K562 (cell line): ENCODE results near the gene SBF1. TPM values are rescaled to one million over a fixed set of nuclear protein-coding genes. Genes with fewer than 3 reads are reported as not detected.

Experiments used
- ATAC-seq: fragments of 200-7000 bp; cut with Tn5 transposase; 3 replicates; pipeline ENCODE4 v1.9.1; 2020; ENCODE audit warnings: moderate library complexity
- Bru-seq: library from RNA; stranded (reverse); fragments of 400-500 nt; gene quantifications from one replicate; lab custom pipeline; 2021; lab: Mats Ljungman, UMichigan
- BruChase-seq, 2 experiments: library from RNA; stranded (reverse); fragments of 400-500 nt; gene quantifications; one replicate each; lab custom pipeline; 2021; lab: Mats Ljungman, UMichigan
- BruUV-seq: library from RNA; stranded (reverse); fragments of 400-500 nt; replicated peaks from 2 replicates; lab custom pipeline; 2021; lab: Mats Ljungman, UMichigan
- CTCF ChIA-PET: fragments of 300-600 bp; formaldehyde crosslinking; extraction: SDS; loops from one replicate; lab custom pipeline; 2021; ENCODE audit warnings: low intra/inter-chr PET ratio; lab: Yijun Ruan, JAX
- POLR2A ChIA-PET: fragments of 300-600, 350-650 bp; sonication (Branson Sonifier 250); formaldehyde crosslinking; extraction: SDS; loops from one replicate; lab custom pipeline; 2021; ENCODE audit warnings: antibody characterized with exemption, inconsistent platforms; lab: Yijun Ruan, JAX
- DNase-seq, 4 experiments: peaks; one replicate each; pipeline versions ENCODE4 v3.0.0 to v3.0.0-alpha.2; 2011 to 2018; ENCODE audit warnings: low spot score in 3 of 4, mixed read lengths in 3 of 4; ENCODE audit errors: extremely low read depth in 1 of 4
- FAIRE-seq: peaks from 2 replicates; lab custom pipeline; 2011; peaks lifted over from hg19 to GRCh38; lab: Jason Lieb, UNC
- H2AFZ ChIP-seq: 2 replicates; pipeline ENCODE4 v1.6.0; 2011; ENCODE audit warnings: low read depth, low read length, control low read depth, inconsistent platforms
- H3K27ac ChIP-seq: fragments of 200-600 bp; 3 replicates; pipeline ENCODE4 v1.8.0; 2011; ENCODE audit warnings: low read depth, mild to moderate bottlenecking, control low read depth, inconsistent platforms, low read length, moderate library complexity, mixed read lengths; ENCODE audit errors: extremely low read depth
- H3K27me3 ChIP-seq, 2 experiments: fragments of 300-600 bp in 1 of 2; 2 replicates in 1 of 2; 3 replicates in 1 of 2; pipeline versions ENCODE4 v1.6.0 to v1.8.0; 2011; ENCODE audit warnings: inconsistent platforms in 2 of 2, low read length in 2 of 2, mild to moderate bottlenecking in 1 of 2, mixed read lengths in 1 of 2, moderate library complexity in 1 of 2; ENCODE audit not compliant: control insufficient read depth in 2 of 2, insufficient read depth in 2 of 2
- H3K36me3 ChIP-seq: fragments of 300-600 bp; 3 replicates; pipeline ENCODE4 v1.8.0; 2011; ENCODE audit warnings: mild to moderate bottlenecking, low read length, inconsistent platforms; ENCODE audit not compliant: control insufficient read depth, insufficient read depth
- H3K4me1 ChIP-seq, 2 experiments: fragments of 200-600 bp in 1 of 2; replicated peaks in 1 of 2; 2 replicates in 1 of 2; 3 replicates in 1 of 2; pipeline versions ENCODE4 v1.5.1 to v1.8.0; 2011; ENCODE audit warnings: inconsistent platforms in 2 of 2, low read length in 2 of 2, mild to moderate bottlenecking in 1 of 2, mixed read lengths in 1 of 2, moderate library complexity in 1 of 2; ENCODE audit not compliant: control insufficient read depth in 2 of 2, insufficient read depth in 2 of 2
- H3K4me2 ChIP-seq: 2 replicates; pipeline ENCODE4 v1.6.1; 2011; ENCODE audit warnings: low read length, control low read depth, inconsistent platforms, mixed read lengths; ENCODE audit not compliant: insufficient read depth
- H3K4me3 ChIP-seq: fragments of 200-600 bp; sonication (generic), shearing (Covaris generic); 2 replicates; pipeline ENCODE4 v1.5.1; 2016; ENCODE audit warnings: control low read depth, inconsistent platforms
- H3K79me2 ChIP-seq: fragments of 200-600 bp; 3 replicates; pipeline ENCODE4 v1.8.0; 2011; ENCODE audit warnings: low read length, inconsistent platforms; ENCODE audit not compliant: control insufficient read depth, insufficient read depth
- H3K9ac ChIP-seq, 2 experiments: 2 replicates each; pipeline versions ENCODE4 v1.6.0 to v1.6.1; 2011; ENCODE audit warnings: low read depth in 2 of 2, low read length in 2 of 2, control low read depth in 1 of 2, inconsistent platforms in 1 of 2, mild to moderate bottlenecking in 1 of 2, mixed read lengths in 1 of 2; ENCODE audit not compliant: insufficient read depth in 1 of 2
- H3K9me1 ChIP-seq: one replicate; pipeline ENCODE4 v1.6.0; 2011; ENCODE audit warnings: inconsistent platforms, mild to moderate bottlenecking, low read length, moderate library complexity; ENCODE audit not compliant: control insufficient read depth, insufficient read depth
- H3K9me3 ChIP-seq: replicated peaks from 2 replicates; pipeline ENCODE4 v1.5.1; 2011; ENCODE audit warnings: low read depth, low read length, inconsistent platforms; ENCODE audit not compliant: control insufficient read depth, insufficient read depth
- H4K20me1 ChIP-seq: replicated peaks from 2 replicates; pipeline ENCODE4 v1.6.1; 2011; ENCODE audit warnings: low read length, inconsistent platforms, mixed read lengths; ENCODE audit not compliant: control insufficient read depth, insufficient read depth
- ATF7 ChIP-seq: fragments of 450-650 bp; IDR thresholded peaks from 2 replicates; pipeline ENCODE4 v1.7.1; 2014; ENCODE audit warnings: mild to moderate bottlenecking, moderate library complexity
- CTBP1 ChIP-seq: fragments of 450-650 bp; IDR thresholded peaks from 2 replicates; pipeline ENCODE4 v1.6.1; 2016; ENCODE audit warnings: borderline replicate concordance
- FOXK2 ChIP-seq, 2 experiments: fragments of 450-650 bp; IDR thresholded peaks in 1 of 2; conservative IDR thresholded peaks in 1 of 2; 2 replicates each; pipeline ENCODE4 v1.6.1; 2016; ENCODE audit warnings: low read depth in 2 of 2, mild to moderate bottlenecking in 1 of 2
- HES1 ChIP-seq: fragments of 450-650 bp; IDR thresholded peaks from 2 replicates; pipeline ENCODE4 v1.6.1; 2016; ENCODE audit warnings: low read depth, mild to moderate bottlenecking, moderate library complexity
- HIVEP1 ChIP-seq: fragments of 250-450 bp; sonication (Bioruptor Pico); IDR thresholded peaks from 2 replicates; pipeline ENCODE4 v1.4.0; 2020; ENCODE audit warnings: mild to moderate bottlenecking
- IFI16 ChIP-seq: fragments of 250-450 bp; sonication (Bioruptor Pico); IDR thresholded peaks from 2 replicates; pipeline ENCODE4 v2.1.2; 2022; ENCODE audit warnings: mild to moderate bottlenecking, inconsistent platforms
- KDM5B ChIP-seq: fragments of 200-600 bp; sonication (generic); IDR thresholded peaks from 2 replicates; pipeline ENCODE4 v1.6.1; 2012; ENCODE audit warnings: low read depth, mild to moderate bottlenecking, moderate library complexity, low read length, control low read depth, inconsistent platforms; ENCODE audit not compliant: insufficient replicate concordance
- KLF10 ChIP-seq: fragments of 250-450 bp; sonication (Bioruptor Pico); IDR thresholded peaks from 2 replicates; pipeline ENCODE4 v1.6.1; 2021; ENCODE audit warnings: matching md5 sums
- NRF1 ChIP-seq, 2 experiments: fragments of 450-650 bp; IDR thresholded peaks in 1 of 2; conservative IDR thresholded peaks in 1 of 2; 2 replicates each; pipeline ENCODE4 v1.6.1; 2014; ENCODE audit warnings: mild to moderate bottlenecking in 2 of 2
- POLR2G ChIP-seq: fragments of 200-400 bp; formaldehyde crosslinking; IDR thresholded peaks from 2 replicates; pipeline ENCODE4 v1.6.1; 2017; ENCODE audit warnings: low read depth, mild to moderate bottlenecking, antibody characterized with exemption, low read length, moderate library complexity
- SIN3B ChIP-seq: fragments of 450-650 bp; IDR thresholded peaks from 2 replicates; pipeline ENCODE4 v1.6.1; 2017; ENCODE audit warnings: low read depth, mild to moderate bottlenecking, moderate library complexity
- TBP ChIP-seq: optimal IDR thresholded peaks from 2 replicates; pipeline ENCODE3; 2011; ENCODE audit warnings: low read depth, low read length, improper control_type of control experiment
- YY1 ChIP-seq, 3 experiments: IDR thresholded peaks; 2 replicates each; pipeline ENCODE4 v1.6.1; 2011; ENCODE audit warnings: low read length in 2 of 3, mild to moderate bottlenecking in 2 of 3, moderate library complexity in 2 of 3, borderline replicate concordance in 1 of 3, control low read depth in 1 of 3, low read depth in 1 of 3; ENCODE audit not compliant: insufficient read depth in 3 of 3, insufficient replicate concordance in 2 of 3, control insufficient read depth in 1 of 3, insufficient read length in 1 of 3; ENCODE audit errors: extremely low read depth in 1 of 3
- ZFX ChIP-seq: sonication (generic); formaldehyde crosslinking; IDR thresholded peaks from 2 replicates; pipeline ENCODE4 v1.8.0; 2022; ENCODE audit warnings: mild to moderate bottlenecking, missing genetic modification reagents, moderate library complexity
- ZNF354B ChIP-seq: fragments of 250-450 bp; sonication (Bioruptor Pico); IDR thresholded peaks from 2 replicates; pipeline ENCODE4 v1.4.0; 2020
- WGBS: fragments of 100-300 bp; shearing (Covaris generic); methylation state at CpG from one replicate; pipeline ENCODE4 v1.1.6; 2016; ENCODE audit warnings: low coverage, mixed read lengths; ENCODE audit not compliant: insufficient coverage; ENCODE audit errors: missing lambda C conversion rate; 5-methylcytosine and 5-hydroxymethylcytosine counted together
- in situ Hi-C: fragments of 300-500 bp; cut with MboI; formaldehyde crosslinking; loops from 4 replicates; pipeline ENCODE4 v1.15.0; 2018; ENCODE audit warnings: inconsistent platforms, mixed read lengths
- intact Hi-C: fragments of 100-400 bp; cut with micrococcal nuclease; formaldehyde crosslinking; loops from 2 replicates; pipeline ENCODE4 v1.14.2; 2022
- long read RNA-seq, 3 experiments: library from polyadenylated mRNA in 2 of 3; library from RNA in 1 of 3; unstranded in 2 of 3; stranded (forward) in 1 of 3; transcript quantifications; one replicate each; pipeline ENCODE4 v2.0.0, GENCODE V29; 2019 to 2022
- polyA minus RNA-seq, 3 experiments: library from RNA; depleted of rRNA, polyadenylated mRNA; stranded (reverse); fragments of >200 nt; gene quantifications; 2 replicates each; pipeline ENCODE4 v1.2.3, GENCODE V29; 2011
- polyA plus RNA-seq, 8 experiments: library from polyadenylated mRNA; depleted of rRNA in 4 of 8; stranded (reverse) in 5 of 8; unstranded in 3 of 8; fragments of >200 nt; fragmentation: Nextera tagmentation in 2 of 8; fragmentation: Illumina TruSeq in 1 of 8; extraction: Ambion mirVana in 2 of 8; extraction: Trizol in 1 of 8; gene quantifications; 2 replicates each; pipeline versions ENCODE4 v1.2.1 to v1.2.3, GENCODE V29; 2011 to 2014; ENCODE audit warnings: inconsistent platforms in 1 of 8, missing spikeins in 1 of 8
- total RNA-seq, 7 experiments: library from RNA; depleted of rRNA in 6 of 7; stranded (reverse); fragments of >200 nt in 6 of 7; fragmentation: Illumina TruSeq in 2 of 7; extraction: Trizol in 2 of 7; gene quantifications; 2 replicates each; pipeline versions ENCODE4 v1.2.1 to v1.2.3, GENCODE V29; 2011 to 2021; ENCODE audit warnings: low replicate concordance in 1 of 7

Gene SBF1
- total RNA-seq (2011; cell fraction: chromatin; rRNA removed; ENCODE audit: low replicate concordance), result 101 and 307 TPM in 2 replicates
- 152 and 193 TPM in 2 replicates for total RNA-seq (2011; cell fraction: nucleolus; rRNA removed)
- total RNA-seq (2011; cell fraction: nucleoplasm; rRNA removed), result 127 and 140 TPM in 2 replicates
- total RNA-seq (2014; rRNA removed) (26.9 and 36.8 TPM in 2 replicates), total RNA-seq (2014; rRNA removed; fragmentation: Illumina TruSeq; extraction: Trizol) (2.9 and 5.3 TPM in 2 replicates), total RNA-seq (2015; rRNA removed; fragmentation: Illumina TruSeq; extraction: Trizol) (14.9 and 16.1 TPM in 2 replicates), total RNA-seq (2021) (47.3 and 50.4 TPM in 2 replicates), polyA plus RNA-seq (2011; rRNA removed) (11.4 and 16.7 TPM in 2 replicates), polyA plus RNA-seq (2014; fragmentation: Illumina TruSeq; extraction: Trizol) (6.7 and 15.5 TPM in 2 replicates), polyA plus RNA-seq (2014; fragmentation: Nextera tagmentation; extraction: Ambion mirVana) (under 1 TPM; 0.44 to 0.55 TPM), polyA plus RNA-seq (2014; rRNA removed) (22.3 and 24.3 TPM in 2 replicates), polyA minus RNA-seq (2011; rRNA and poly(A)+ RNA removed) (9.9 and 19.7 TPM in 2 replicates), Bru-seq, nascent RNA (percentile 51 among the genes with signal in this experiment), BruChase-seq, experiment 1, labeled RNA remaining after a 2-hour chase (percentile 53 among the genes with signal in this experiment), BruChase-seq, experiment 2, labeled RNA remaining after a 6-hour chase (percentile 61 among the genes with signal in this experiment)
- 15.1 and 27.2 TPM in 2 replicates for polyA plus RNA-seq (2011; cell fraction: cytosol; rRNA removed)
- 117 and 136 TPM in 2 replicates for polyA plus RNA-seq (2011; cell fraction: nucleus; rRNA removed)
- 21.3 and 38.3 TPM in 2 replicates for polyA plus RNA-seq (2012)
- 27.2 and 27.4 TPM in 2 replicates for polyA minus RNA-seq (2011; cell fraction: cytosol; rRNA and poly(A)+ RNA removed)
- 51.2 and 58.9 TPM in 2 replicates for polyA minus RNA-seq (2011; cell fraction: nucleus; rRNA and poly(A)+ RNA removed)
- long read RNA-seq, experiment 1, full-length matches to known transcripts, result 7 of 143 reads
- long read RNA-seq, experiment 1, partial matches to known transcripts, result 89 of 143 reads
- long read RNA-seq, experiment 1, other reads (novel, unspliced or antisense), result 47 of 143 reads
- long read RNA-seq, experiment 2, full-length matches to known transcripts, result 8 of 43 reads
- long read RNA-seq, experiment 2, partial matches to known transcripts, result 11 of 43 reads
- long read RNA-seq, experiment 2, other reads (novel, unspliced or antisense), result 24 of 43 reads
- long read RNA-seq, experiment 3, partial matches to known transcripts, result 3 of 4 reads
- long read RNA-seq, experiment 3, other reads (novel, unspliced or antisense), result 1 of 4 reads

DNA sequence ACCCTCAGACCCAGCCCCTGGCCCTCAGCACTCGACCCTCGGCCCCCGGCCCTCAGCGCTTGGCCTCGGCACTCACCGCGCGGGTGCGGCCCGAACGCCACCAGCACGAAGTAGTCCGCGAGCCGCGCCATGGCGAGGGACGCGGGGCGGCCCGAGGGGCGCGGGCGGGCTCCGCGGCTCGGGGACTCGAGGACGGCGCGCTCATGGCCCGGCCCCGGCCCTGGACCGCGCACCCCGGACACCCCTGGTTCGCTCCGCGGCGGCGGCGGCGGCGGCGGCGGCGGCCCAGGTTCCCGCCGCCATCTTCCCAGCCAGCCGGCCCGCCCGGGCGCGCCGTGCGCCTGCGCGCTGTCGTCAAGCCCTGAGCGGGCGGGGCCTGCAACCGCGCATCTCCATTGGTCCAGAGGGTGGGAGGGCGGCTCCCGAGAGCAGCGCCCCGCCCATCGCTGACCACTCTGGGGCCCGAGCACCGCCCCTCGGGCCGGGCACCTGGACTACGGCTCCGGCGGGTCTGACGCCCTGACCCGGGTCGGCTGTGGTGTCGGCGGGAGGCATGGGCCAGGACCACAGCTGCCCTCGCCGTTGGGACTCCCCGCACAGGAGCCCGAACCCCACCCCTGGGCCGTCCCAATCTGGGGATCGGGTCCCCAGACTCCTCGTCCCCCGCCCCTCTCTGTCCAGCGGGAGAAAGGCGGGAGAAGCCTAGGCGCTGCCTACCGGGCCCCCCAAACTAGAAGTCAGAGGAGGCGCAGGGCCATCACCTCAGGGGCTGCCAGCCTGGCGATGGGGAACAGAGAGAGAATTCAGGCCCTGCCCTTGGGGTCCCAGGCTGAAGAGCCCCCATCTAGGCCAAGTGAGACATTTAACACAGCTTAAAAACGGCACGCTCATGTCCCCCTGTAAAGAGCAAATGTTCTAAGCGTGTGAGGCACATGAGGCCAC lies at the start of gene SBF1:
Gene SBF1, minus strand, starts transcription at position 326 of the 942 bp plus-strand sequence. Its CDS starts 195 bp downstream, at position 131.
- POLR2A ChIA-PET, result interaction anchor here (0.6 kb wide), 1 partner anchor 26 kb away, joined by 3 read pairs; no protein-coding TSS in a partner anchor
- peaks cover 8% of the 10 kb centered on the region for H3K9me1 ChIP-seq
- 0 out of 3 replicates have a peak, but pooled peaks cover 2% of the 10 kb centered on the region for H3K36me3 ChIP-seq
- peak within 1 kb of the TSS; percentile 73 for H3K4me2 ChIP-seq
- in situ Hi-C loops (no loop called here), intact Hi-C loops (no loop called here)
- peak within 1 kb of the TSS; percentile 85 for H2AFZ ChIP-seq
- peaks cover 42% of the 10 kb centered on the region for H3K79me2 ChIP-seq
- peaks cover 33% of the 10 kb centered on the region for H4K20me1 ChIP-seq
- peak within 1 kb of the TSS; percentile 44 to 93; a peak in 3 of 4 replicates for H3K9ac ChIP-seq
- WGBS, result 6% methylated on average over 13 of the region's 97 CpGs
- peak; percentile 91 to 98 (median 97) for DNase-seq
- no TSS peak for BruUV-seq
- peak within 1 kb of the TSS; percentile 63 for H3K4me3 ChIP-seq
- FAIRE-seq, result peak; percentile 23
- ATAC-seq, result peak; percentile 96
- no peaks in the 10 kb centered on the region for H3K9me3 ChIP-seq
- H3K4me1 ChIP-seq, result peaks cover 22 to 54% of the 10 kb centered on the region in 2 experiments
- no peaks in the 10 kb centered on the region for H3K27me3 ChIP-seq
- CTCF ChIA-PET, result interaction anchor here (0.6 kb wide), 1 partner anchor 132 kb away, joined by 4 read pairs; no protein-coding TSS in a partner anchor
- peak within 1 kb of the TSS; percentile 46; the same call in 2 of the 3 replicates for H3K27ac ChIP-seq
- TF ChIP-seq KDM5B, result peak; percentile 58
- TF ChIP-seq YY1 (IDR thresholded peaks at IDR 0.05; ENCODE audit: borderline replicate concordance in 1 of 3, control insufficient read depth in 1 of 3, extremely low read depth in 1 of 3, insufficient read depth in 3 of 3, insufficient read length in 1 of 3, insufficient replicate concordance in 2 of 3, low read depth in 1 of 3, low read length in 2 of 3), result peak; percentile 57 to 88 (median 82)
- no peak for TF ChIP-seq ZNF354B (CRISPR knock-in tag)
- TF ChIP-seq CTBP1, result peak; percentile 29; the same call in 1 of the 2 replicates
- TF ChIP-seq IFI16 (CRISPR knock-in tag), result no peak
- TF ChIP-seq FOXK2 (conservative IDR thresholded peaks at IDR 0.05 in 1 of 2, IDR thresholded peaks at IDR 0.05 in 1 of 2; ENCODE audit: low read depth in 2 of 2), result no peak
- TF ChIP-seq POLR2G, result peak; percentile 86
- peak; percentile 91 to 93 for TF ChIP-seq NRF1 (conservative IDR thresholded peaks at IDR 0.05 in 1 of 2, IDR thresholded peaks at IDR 0.05 in 1 of 2)
- peak; percentile 42; the same call in 1 of the 2 replicates for TF ChIP-seq SIN3B
- TF ChIP-seq ZFX, result peak; percentile 46
- TF ChIP-seq HES1, result no peak
- no peak for TF ChIP-seq HIVEP1 (CRISPR knock-in tag)
- 0 out of 2 replicates have a peak, but pooled peaks have one; percentile 23 for TF ChIP-seq ATF7
- TF ChIP-seq KLF10 (CRISPR knock-in tag), result no peak
- TF ChIP-seq TBP, result peak; percentile 30
